GM12878 (cell line): ENCODE data around the gene CD58. TPM values are rescaled to one million over a fixed set of nuclear protein-coding genes. Genes with fewer than 3 reads are reported as not detected.

ENCODE experiments used
- ATAC-seq: fragments of 200-7000 bp; cut with Tn5 transposase; 3 replicates; pipeline ENCODE4 v1.9.1; 2020; ENCODE audit warnings: mild to moderate bottlenecking, moderate library complexity
- BruUV-seq: library from RNA; stranded (reverse); fragments of 400-500 nt; replicated peaks from 2 replicates; lab custom pipeline; 2021; lab: Mats Ljungman, UMichigan
- CTCF ChIA-PET: fragments of 300-600 bp; sonication (Branson Sonifier 250); formaldehyde crosslinking; extraction: SDS; loops from one replicate; lab custom pipeline; 2021; ENCODE audit warnings: inconsistent platforms; lab: Yijun Ruan, JAX
- POLR2A ChIA-PET: fragments of 350-600 bp; formaldehyde crosslinking; extraction: SDS; loops from one replicate; lab custom pipeline; 2021; ENCODE audit warnings: inconsistent platforms; lab: Charles Lee
- RAD21 ChIA-PET: fragments of 300-600 bp; sonication (Branson Sonifier 250); formaldehyde crosslinking; loops from one replicate; lab custom pipeline; 2023; ENCODE audit warnings: antibody characterized with exemption; ENCODE audit not compliant: unreplicated experiment; lab: Charles Lee
- SMC1A ChIA-PET: fragments of 300-600 bp; sonication (Branson Sonifier 250); formaldehyde crosslinking; loops from one replicate; lab custom pipeline; 2023; ENCODE audit not compliant: unreplicated experiment, uncharacterized antibody; lab: Charles Lee
- DNase-seq: peaks from one replicate; pipeline ENCODE4 v3.0.0-alpha.2; 2011; ENCODE audit warnings: low read depth, low spot score
- FAIRE-seq: peaks from 3 replicates; lab custom pipeline; 2011; peaks lifted over from hg19 to GRCh38; lab: Jason Lieb, UNC
- H2AFZ ChIP-seq: 2 replicates; pipeline ENCODE4 v1.6.0; 2011; ENCODE audit warnings: low read depth, low read length, control low read depth; ENCODE audit not compliant: control insufficient read depth
- H3K27ac ChIP-seq: 2 replicates; pipeline ENCODE4 v1.5.1; 2011; ENCODE audit warnings: control low read depth; ENCODE audit not compliant: control insufficient read depth, insufficient read depth
- H3K27me3 ChIP-seq, 2 experiments: replicated peaks in 1 of 2; 2 replicates each; pipeline versions ENCODE4 v1.6.0 to v1.6.1; 2011; ENCODE audit warnings: low read length in 1 of 2; ENCODE audit not compliant: control insufficient read depth in 2 of 2, insufficient read depth in 2 of 2
- H3K36me3 ChIP-seq, 2 experiments: 2 replicates each; pipeline ENCODE4 v1.5.1; 2011; ENCODE audit warnings: low read length in 1 of 2; ENCODE audit not compliant: control insufficient read depth in 2 of 2, insufficient read depth in 2 of 2
- H3K4me1 ChIP-seq: 2 replicates; pipeline ENCODE4 v1.6.1; 2011; ENCODE audit warnings: mild to moderate bottlenecking, low read length, moderate library complexity, mixed read lengths; ENCODE audit not compliant: control insufficient read depth, insufficient read depth
- H3K4me2 ChIP-seq: 2 replicates; pipeline ENCODE4 v1.6.0; 2011; ENCODE audit warnings: control low read depth; ENCODE audit not compliant: control insufficient read depth, insufficient read depth
- H3K4me3 ChIP-seq: fragments of 200-600 bp; sonication (generic); 2 replicates; pipeline ENCODE4 v1.5.1; 2016
- H3K79me2 ChIP-seq: 2 replicates; pipeline ENCODE4 v1.6.0; 2011; ENCODE audit warnings: low read length; ENCODE audit not compliant: control insufficient read depth, insufficient read depth
- H3K9ac ChIP-seq: 2 replicates; pipeline ENCODE4 v1.8.0; 2011; ENCODE audit warnings: low read length, control low read depth, mixed read lengths; ENCODE audit not compliant: control insufficient read depth, insufficient read depth
- H3K9me3 ChIP-seq: replicated peaks from 3 replicates; pipeline ENCODE4 v1.5.1; 2011; ENCODE audit warnings: mild to moderate bottlenecking, low read length; ENCODE audit not compliant: control insufficient read depth, insufficient read depth
- H4K20me1 ChIP-seq: 2 replicates; pipeline ENCODE4 v1.6.0; 2011; ENCODE audit not compliant: control insufficient read depth, insufficient read depth
- CHD4 ChIP-seq: fragments of 200-600 bp; sonication (generic); IDR thresholded peaks from 2 replicates; pipeline ENCODE4 v1.6.1; 2016; ENCODE audit warnings: mild to moderate bottlenecking
- CTCF ChIP-seq, 3 experiments: IDR thresholded peaks in 2 of 3; conservative IDR thresholded peaks in 1 of 3; 2 replicates each; pipeline ENCODE4 v1.5.1; 2011; ENCODE audit warnings: low read depth in 3 of 3, low read length in 3 of 3, mild to moderate bottlenecking in 3 of 3, control low read depth in 2 of 3, moderate library complexity in 2 of 3, inconsistent platforms in 1 of 3, mixed read lengths in 1 of 3; ENCODE audit not compliant: control insufficient read depth in 2 of 3, insufficient read depth in 1 of 3; ENCODE audit errors: extremely low read depth in 1 of 3
- ESRRA ChIP-seq: IDR thresholded peaks from 2 replicates; pipeline ENCODE4 v1.6.1; 2012; ENCODE audit warnings: mild to moderate bottlenecking, low read length, improper control_type of control experiment
- ETV6 ChIP-seq, 2 experiments: fragments of 450-650 bp in 1 of 2; IDR thresholded peaks in 1 of 2; conservative IDR thresholded peaks in 1 of 2; 2 replicates each; pipeline ENCODE4 v1.6.1; 2014; ENCODE audit warnings: antibody characterized with exemption in 1 of 2, borderline replicate concordance in 1 of 2, low read depth in 1 of 2, mild to moderate bottlenecking in 1 of 2, moderate library complexity in 1 of 2
- FOXM1 ChIP-seq: IDR thresholded peaks from 2 replicates; pipeline ENCODE4 v1.6.1; 2012; ENCODE audit warnings: low read depth, mild to moderate bottlenecking, inconsistent platforms, low read length, moderate library complexity
- IRF3 ChIP-seq: fragments of 450-650 bp; IDR thresholded peaks from 2 replicates; pipeline ENCODE4 v1.6.1; 2014; ENCODE audit warnings: mild to moderate bottlenecking
- MYC ChIP-seq: IDR thresholded peaks from 2 replicates; pipeline ENCODE4 v1.6.1; 2011; ENCODE audit warnings: mild to moderate bottlenecking, low read length, moderate library complexity, inconsistent platforms; ENCODE audit not compliant: insufficient read depth, insufficient replicate concordance, insufficient read length, severe bottlenecking
- NFYB ChIP-seq: IDR thresholded peaks from 2 replicates; pipeline ENCODE4 v1.6.1; 2011; ENCODE audit warnings: low read depth, mild to moderate bottlenecking, low read length, improper control_type of control experiment, moderate library complexity; ENCODE audit not compliant: insufficient read depth
- NR2C1 ChIP-seq: fragments of 450-650 bp; IDR thresholded peaks from 2 replicates; pipeline ENCODE4 v1.6.1; 2017; ENCODE audit warnings: antibody characterized with exemption, mild to moderate bottlenecking, moderate library complexity
- RAD51 ChIP-seq: fragments of 450-650 bp; IDR thresholded peaks from 2 replicates; pipeline ENCODE4 v1.6.1; 2016; ENCODE audit warnings: moderate library complexity, mild to moderate bottlenecking, inconsistent platforms
- RUNX3 ChIP-seq: IDR thresholded peaks from 2 replicates; pipeline ENCODE4 v1.6.1; 2012; ENCODE audit warnings: low read length, inconsistent platforms
- SMC3 ChIP-seq: IDR thresholded peaks from 2 replicates; pipeline ENCODE4 v1.6.1; 2011; ENCODE audit warnings: low read length, improper control_type of control experiment, borderline replicate concordance
- SPI1 ChIP-seq: IDR thresholded peaks from 2 replicates; pipeline ENCODE4 v1.6.1; 2011; ENCODE audit warnings: low read depth, mild to moderate bottlenecking, low read length, moderate library complexity, borderline replicate concordance; ENCODE audit not compliant: insufficient read depth
- TAF1 ChIP-seq: IDR thresholded peaks from 2 replicates; pipeline ENCODE4 v1.6.1; 2011; ENCODE audit warnings: mild to moderate bottlenecking, low read depth, low read length, borderline replicate concordance
- TCF3 ChIP-seq: IDR thresholded peaks from 2 replicates; pipeline ENCODE4 v1.6.1; 2012; ENCODE audit warnings: low read depth, mild to moderate bottlenecking, low read length, borderline replicate concordance; ENCODE audit not compliant: insufficient read depth
- WRNIP1 ChIP-seq: IDR thresholded peaks from 2 replicates; pipeline ENCODE4 v1.6.1; 2011; ENCODE audit warnings: low read depth, low read length, improper control_type of control experiment, borderline replicate concordance
- YY1 ChIP-seq: IDR thresholded peaks from 2 replicates; pipeline ENCODE4 v1.6.1; 2011; ENCODE audit warnings: low read depth, mild to moderate bottlenecking, low read length
- ZBTB33 ChIP-seq: fragments of 450-650 bp; IDR thresholded peaks from 2 replicates; pipeline ENCODE4 v1.6.1; 2017; ENCODE audit warnings: mild to moderate bottlenecking
- ZNF622 ChIP-seq: fragments of 450-650 bp; IDR thresholded peaks from 2 replicates; pipeline ENCODE4 v1.6.1; 2017; ENCODE audit warnings: mild to moderate bottlenecking, inconsistent platforms
- ZSCAN29 ChIP-seq: fragments of 450-650 bp; IDR thresholded peaks from 2 replicates; pipeline ENCODE4 v1.6.1; 2017; ENCODE audit warnings: mild to moderate bottlenecking, moderate library complexity
- WGBS: methylation state at CpG from one replicate; pipeline ENCODE4 v1.1.6; 2016; ENCODE audit warnings: low lambda C conversion rate; ENCODE audit not compliant: insufficient replicate concordance, insufficient coverage; ENCODE audit errors: missing lambda C conversion rate; 5-methylcytosine and 5-hydroxymethylcytosine counted together
- in situ Hi-C: fragments of 300-500 bp; cut with MboI; formaldehyde crosslinking; loops from 9 replicates; pipeline ENCODE4 v1.14.3; 2018; ENCODE audit warnings: mixed read lengths
- intact Hi-C: fragments of 100-400 bp; cut with micrococcal nuclease; formaldehyde crosslinking; loops from one replicate; pipeline ENCODE4 v1.14.2; 2022; ENCODE audit not compliant: unreplicated experiment
- polyA plus RNA-seq, 11 experiments: library from polyadenylated mRNA; depleted of rRNA in 4 of 11; unstranded in 6 of 11; stranded (reverse) in 5 of 11; fragments of >200 nt; fragmentation: Nextera tagmentation in 4 of 11; fragmentation: Illumina TruSeq in 1 of 11; extraction: Ambion mirVana in 4 of 11; extraction: Trizol in 1 of 11; gene quantifications; 1 replicate in 1 of 11; 2 replicates in 10 of 11; pipeline versions ENCODE4 v1.2.1 to v1.2.3, GENCODE V29; 2011 to 2016; ENCODE audit warnings: inconsistent platforms in 2 of 11, missing spikeins in 2 of 11, low read depth in 1 of 11
- total RNA-seq, 4 experiments: library from RNA; depleted of rRNA in 3 of 4; stranded (reverse); fragments of >200 nt in 3 of 4; fragmentation: Illumina TruSeq in 1 of 4; extraction: Trizol in 1 of 4; gene quantifications; 2 replicates each; pipeline versions ENCODE4 v1.2.1 to v1.2.3, GENCODE V29; 2013 to 2021

Gene CD58
- total and polyA plus RNA-seq, 10 of the 15 experiments (the other 5 are each of a cell fraction or from before 2014, with no cell fraction given): 70.4 to 252 (median 129) TPM

- no peak overlapping the region; the same call in 1 of the 2 replicates for H3K27ac ChIP-seq
- in situ Hi-C loops: no loop called here
- no peaks in the 10 kb centered on the region for H4K20me1 ChIP-seq
- ChIA-PET CTCF (interaction anchor here (1.0 to 3.6 kb wide), 9 partner anchors 9 to 375 kb away, joined by 3 to 16 read pairs (median 8); no protein-coding TSS in a partner anchor), RAD21 (interaction anchor here (0.9 to 3.3 kb wide), 6 partner anchors 10 to 45 kb away, joined by 3 to 43 read pairs (median 6); no protein-coding TSS in a partner anchor), SMC1A (interaction anchor here (1.4 to 5.9 kb wide), 8 partner anchors 10 to 82 kb away, joined by 5 to 67 read pairs (median 16); no protein-coding TSS in a partner anchor), POLR2A (interaction anchor here (0.7 to 4.9 kb wide), 7 partner anchors 11 to 55 kb away, joined by 3 to 41 read pairs (median 5); no protein-coding TSS in a partner anchor)
- H2AFZ ChIP-seq: no peak overlapping the region
- intact Hi-C loops: loop anchor here (2.0 kb wide), 3 partner anchors 27 to 57 kb away; partner anchors contain the start of gene CD58
- BruUV-seq: no TSS peak
- ATAC-seq (no peak), FAIRE-seq (no peak), DNase-seq (no peak)
- H3K79me2 ChIP-seq: no peaks in the 10 kb centered on the region; the same call in 1 of the 2 replicates
- H3K9me3 ChIP-seq: no peaks in the 10 kb centered on the region; the same call in 2 of the 3 replicates
- H3K4me1 ChIP-seq: peaks cover 60% of the 10 kb centered on the region
- no peak for TF ChIP-seq YY1
- no peak for TF ChIP-seq WRNIP1
- TF ChIP-seq SPI1: no peak
- TF ChIP-seq TAF1: no peak
- no peak for TF ChIP-seq MYC
- TF ChIP-seq TCF3: no peak
- TF ChIP-seq FOXM1: no peak
- TF ChIP-seq ETV6 (conservative IDR thresholded peaks at IDR 0.05 in 1 of 2, IDR thresholded peaks at IDR 0.05 in 1 of 2; ENCODE audit: borderline replicate concordance in 1 of 2, low read depth in 1 of 2): no peak
- TF ChIP-seq ZNF622: no peak
- TF ChIP-seq NR2C1: no peak
- TF ChIP-seq CHD4: no peak
- no peak for TF ChIP-seq ZSCAN29
- no peak for TF ChIP-seq IRF3
- TF ChIP-seq RAD51: no peak
- TF ChIP-seq CTCF (IDR thresholded peaks at IDR 0.05 in 2 of 3, conservative IDR thresholded peaks at IDR 0.05 in 1 of 3; ENCODE audit: control insufficient read depth in 2 of 3, extremely low read depth in 1 of 3, insufficient read depth in 1 of 3, low read depth in 3 of 3, low read length in 3 of 3): no peak
- no peak for TF ChIP-seq ESRRA
- TF ChIP-seq RUNX3: no peak
- no peak for TF ChIP-seq NFYB
- TF ChIP-seq ZBTB33: no peak
- TF ChIP-seq SMC3: no peak
- H3K9ac ChIP-seq: no peak overlapping the region
- H3K36me3 ChIP-seq: peaks cover 6 to 25% of the 10 kb centered on the region in 2 experiments
- 100% methylated on average over 4 of the region's 4 CpGs for WGBS
- no peak overlapping the region for H3K4me2 ChIP-seq
- no peak overlapping the region for H3K4me3 ChIP-seq
- no peaks in the 10 kb centered on the region for H3K27me3 ChIP-seq
These were observed 56.9 kb downstream of the CD58 start for GRCh38 chr1:116513956-116514355.
